OCI-LY3 (cell line): ENCODE measurements around the gene LRP5.

ENCODE experiments used
- CTCF ChIP-seq: fragments of 200-600, 300-600 bp; sonication (generic); IDR thresholded peaks from 2 replicates; pipeline ENCODE4 v1.5.1; 2014; ENCODE audit warnings: antibody characterized with exemption, low read length, low read depth
- EZH2phosphoT487 ChIP-seq: fragments of 200-600 bp; shearing (Covaris generic); IDR thresholded peaks from 2 replicates; pipeline ENCODE4 v1.6.1; 2018; ENCODE audit warnings: antibody characterized with exemption, mixed run types, low read depth

- TF ChIP-seq CTCF (no peak), EZH2phosphoT487 (no peak)
Measured at GRCh38 chr11:68416070-68416578, 103.7 kb downstream of the LRP5 start.
